ENCODE results near the gene CNTNAP5.

CNTNAP5 gene

DNA sequence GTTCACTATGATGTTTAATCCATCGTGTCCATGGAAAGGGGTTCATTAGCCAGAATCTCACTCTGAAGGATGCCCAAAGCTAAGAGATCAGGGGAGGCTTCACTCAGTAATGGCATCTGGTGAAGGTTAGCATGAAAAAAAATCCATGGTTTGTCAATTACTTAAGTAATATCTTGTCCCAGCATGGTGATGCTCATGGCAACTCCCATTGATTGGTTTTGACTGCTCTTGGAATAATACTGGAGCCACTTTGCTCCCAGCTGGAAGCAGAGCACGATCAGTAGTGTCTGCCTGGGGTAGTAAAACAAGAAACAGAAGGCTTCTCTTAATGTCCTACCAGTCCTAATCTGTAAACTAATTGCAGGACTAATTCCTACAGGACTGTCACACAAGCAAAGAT is 799.4 kb downstream of the CNTNAP5 start:
- H3K4me3 Mint-ChIP-seq, result no peak overlapping the region
- H3K27ac Mint-ChIP-seq, result no peak overlapping the region
- peaks cover 3% of the 10 kb centered on the region for H3K9me3 Mint-ChIP-seq
- H3K27me3 Mint-ChIP-seq, result no peaks in the 10 kb centered on the region
- CTCF ChIA-PET, result no interaction called here
- no peaks in the 10 kb centered on the region for H3K4me1 Mint-ChIP-seq
- no peak for DNase-seq
- no peaks in the 10 kb centered on the region for H3K36me3 Mint-ChIP-seq

GRCh38 chr2:124832521-124832920 is 807.4 kb downstream of the CNTNAP5 start:
- CTCF ChIA-PET, result no interaction called here
- H3K4me3 Mint-ChIP-seq, result no peak overlapping the region
- no peak for DNase-seq

GRCh38 chr2:124834331-124834730 is 809.2 kb downstream of the CNTNAP5 start:
- Mint-ChIP-seq H3K9me3 (peaks cover 5% of the 10 kb centered on the region), H3K27ac (no peak overlapping the region), H3K36me3 (no peaks in the 10 kb centered on the region), H3K27me3 (no peaks in the 10 kb centered on the region), H3K4me3 (no peak overlapping the region), H3K4me1 (no peaks in the 10 kb centered on the region)
- DNase-seq, result no peak
- CTCF ChIA-PET, result no interaction called here

More at GRCh38 chr2:124832521-124832920, 807.4 kb downstream of the CNTNAP5 start:
- Mint-ChIP-seq H3K27me3 (no peaks in the 10 kb centered on the region), H3K4me1 (no peaks in the 10 kb centered on the region), H3K9me3 (peaks cover 7% of the 10 kb centered on the region), H3K27ac (no peak overlapping the region), H3K36me3 (no peaks in the 10 kb centered on the region)

DNA sequence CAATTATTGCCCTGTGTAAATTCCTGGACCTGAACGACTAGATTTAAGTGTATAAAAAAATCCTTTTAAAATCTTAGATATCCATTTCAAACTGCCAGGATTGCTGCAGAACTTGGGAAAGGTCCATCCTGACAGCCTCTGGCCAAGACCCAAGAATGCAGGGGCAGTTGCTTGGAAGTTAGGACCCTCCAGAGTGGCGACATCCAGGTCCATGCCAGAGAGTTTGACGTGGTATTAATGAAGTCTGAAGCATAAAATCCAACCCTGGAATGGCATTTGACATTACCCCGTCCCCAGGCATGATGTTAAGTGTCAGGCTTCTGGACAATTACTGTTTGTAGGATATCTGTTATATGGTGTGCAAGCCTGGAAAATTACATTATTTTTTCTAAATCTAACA is 810.2 kb downstream of the CNTNAP5 start:
- H3K36me3 Mint-ChIP-seq, result no peaks in the 10 kb centered on the region
- H3K4me3 Mint-ChIP-seq, result no peak overlapping the region
- CTCF ChIA-PET, result no interaction called here

DNA sequence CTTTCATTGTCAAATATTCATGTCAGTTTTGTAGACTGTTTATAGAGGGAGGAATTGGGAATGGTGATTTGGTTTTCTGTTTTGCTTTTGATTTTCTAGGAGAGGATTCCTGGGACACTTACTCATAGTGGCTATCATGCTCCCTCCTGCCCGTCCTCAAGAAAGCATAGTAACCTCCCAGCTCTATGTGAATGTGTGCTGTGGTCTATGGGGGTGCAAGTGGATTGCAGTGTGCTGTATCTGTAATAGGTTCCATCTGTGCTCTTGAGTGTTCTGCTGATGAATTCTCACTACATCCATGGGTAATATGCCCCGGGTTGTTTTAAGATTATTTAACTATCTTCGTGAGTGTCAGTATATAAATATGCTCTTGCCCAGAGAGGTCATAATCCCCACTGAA is 811.3 kb downstream of the CNTNAP5 start:
- CTCF ChIA-PET, result no interaction called here
- no peak overlapping the region for H3K4me3 Mint-ChIP-seq
- no peak overlapping the region for H3K27ac Mint-ChIP-seq
- no peaks in the 10 kb centered on the region for H3K4me1 Mint-ChIP-seq
- peaks cover 2% of the 10 kb centered on the region for H3K9me3 Mint-ChIP-seq
- H3K36me3 Mint-ChIP-seq, result no peaks in the 10 kb centered on the region
- no peaks in the 10 kb centered on the region for H3K27me3 Mint-ChIP-seq
- DNase-seq, result no peak

More for the DNA sequence above, 810.2 kb downstream of the CNTNAP5 start:
- Mint-ChIP-seq H3K27me3 (no peaks in the 10 kb centered on the region), H3K4me1 (no peaks in the 10 kb centered on the region), H3K9me3 (peaks cover 5% of the 10 kb centered on the region), H3K27ac (no peak overlapping the region)
- DNase-seq, result no peak

DNA sequence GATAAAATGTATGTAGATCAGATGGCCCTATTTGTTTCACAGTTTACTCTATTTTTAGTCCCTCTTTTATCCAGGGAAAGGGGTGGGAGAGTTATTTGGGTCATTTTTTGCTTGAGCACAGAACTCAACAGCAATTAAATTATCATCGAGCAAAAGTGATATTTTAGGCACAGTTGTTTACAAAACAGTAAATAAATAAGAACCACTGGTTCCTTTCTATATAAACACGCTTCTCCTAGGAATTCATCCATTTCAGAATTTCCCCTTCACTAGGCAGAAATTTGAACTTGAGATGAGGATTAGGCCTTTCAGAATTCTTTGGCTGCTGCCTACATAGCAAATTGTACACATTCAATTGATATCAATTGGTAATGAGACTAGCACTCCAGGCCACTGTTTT is 812.4 kb downstream of the CNTNAP5 start:
- H3K9me3 Mint-ChIP-seq, result peaks cover 2% of the 10 kb centered on the region
- H3K27ac Mint-ChIP-seq, result no peak overlapping the region
- no peak overlapping the region for H3K4me3 Mint-ChIP-seq
- H3K4me1 Mint-ChIP-seq, result no peaks in the 10 kb centered on the region
- no peak for DNase-seq
- CTCF ChIA-PET, result no interaction called here
- H3K27me3 Mint-ChIP-seq, result no peaks in the 10 kb centered on the region
- H3K36me3 Mint-ChIP-seq, result no peaks in the 10 kb centered on the region

DNA sequence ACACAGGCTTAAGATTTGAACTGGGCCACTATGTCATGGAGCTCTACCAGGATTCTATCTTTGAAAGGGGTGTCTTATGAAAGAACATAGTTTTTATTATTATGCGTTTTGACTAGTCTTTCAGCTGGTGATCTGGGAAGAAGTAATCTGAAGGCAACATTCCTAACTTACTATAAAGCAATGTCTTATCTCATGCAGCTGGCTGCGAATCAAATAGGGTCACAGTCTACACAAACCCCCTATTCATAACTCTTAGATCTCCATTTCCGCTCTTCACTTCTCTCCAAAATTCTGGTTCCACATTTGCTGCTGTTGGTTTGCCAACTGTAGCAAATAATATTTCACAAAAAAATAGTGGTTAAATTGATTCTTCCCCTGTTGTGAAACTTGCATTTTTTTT is 813.3 kb downstream of the CNTNAP5 start:
- H3K4me1 Mint-ChIP-seq, result no peaks in the 10 kb centered on the region
- H3K27me3 Mint-ChIP-seq, result no peaks in the 10 kb centered on the region
- no peak for DNase-seq
- CTCF ChIA-PET, result no interaction called here
- H3K4me3 Mint-ChIP-seq, result no peak overlapping the region
- H3K27ac Mint-ChIP-seq, result no peak overlapping the region
- peaks cover 2% of the 10 kb centered on the region for H3K9me3 Mint-ChIP-seq
- H3K36me3 Mint-ChIP-seq, result no peaks in the 10 kb centered on the region

GRCh38 chr2:124867247-124867646 is 842.2 kb downstream of the CNTNAP5 start:
- no peak overlapping the region for H3K27ac Mint-ChIP-seq
- no peak overlapping the region for H3K4me3 Mint-ChIP-seq
- CTCF ChIA-PET, result no interaction called here
- peaks cover 4% of the 10 kb centered on the region for H3K9me3 Mint-ChIP-seq
- H3K4me1 Mint-ChIP-seq, result no peaks in the 10 kb centered on the region
- no peaks in the 10 kb centered on the region for H3K36me3 Mint-ChIP-seq
- no peak for DNase-seq
- H3K27me3 Mint-ChIP-seq, result no peaks in the 10 kb centered on the region

DNA sequence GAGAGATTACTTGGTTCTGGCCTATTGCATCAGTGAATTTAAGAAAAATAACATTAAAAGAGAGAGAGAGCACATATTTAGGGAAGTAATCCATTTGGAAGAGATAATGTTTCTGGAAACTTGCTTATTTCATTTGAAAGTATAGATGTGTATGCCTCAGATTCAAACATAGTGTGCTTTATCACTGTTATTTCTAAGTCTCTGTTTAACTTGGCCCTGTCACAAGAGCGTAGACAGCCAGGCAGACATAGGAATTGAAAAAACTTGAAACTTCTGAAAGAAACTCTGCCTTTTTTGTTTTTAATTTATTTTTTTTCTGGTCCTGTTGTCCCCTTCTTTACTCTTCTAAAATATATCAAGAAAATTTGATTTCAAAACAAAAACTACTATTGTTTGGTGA is 849.1 kb downstream of the CNTNAP5 start:
- no peaks in the 10 kb centered on the region for H3K36me3 Mint-ChIP-seq
- no peaks in the 10 kb centered on the region for H3K27me3 Mint-ChIP-seq
- no peak overlapping the region for H3K27ac Mint-ChIP-seq
- no peak overlapping the region for H3K4me3 Mint-ChIP-seq
- CTCF ChIA-PET, result no interaction called here
- no peak for DNase-seq
- H3K9me3 Mint-ChIP-seq, result no peaks in the 10 kb centered on the region
- no peaks in the 10 kb centered on the region for H3K4me1 Mint-ChIP-seq

DNA sequence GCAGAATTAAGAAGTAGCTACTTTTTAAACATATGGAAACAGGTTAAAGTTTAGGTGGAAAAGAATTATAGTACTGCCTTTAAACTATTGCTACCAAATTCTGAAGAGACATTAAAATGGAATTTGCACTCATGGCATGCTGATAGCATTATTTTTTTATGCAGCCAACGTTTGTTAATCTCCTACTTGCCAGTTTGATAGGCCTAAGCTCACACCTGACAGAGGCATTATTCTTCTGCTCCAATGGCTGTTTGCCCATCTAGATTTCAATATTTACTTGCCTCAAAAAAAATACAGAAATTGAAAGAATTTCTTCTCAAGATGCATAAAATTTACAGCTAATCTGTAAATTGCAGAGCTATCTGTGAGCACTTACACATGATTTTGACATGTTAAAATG is 849.6 kb downstream of the CNTNAP5 start:
- Mint-ChIP-seq H3K4me3 (no peak overlapping the region), H3K36me3 (no peaks in the 10 kb centered on the region), H3K27me3 (no peaks in the 10 kb centered on the region), H3K27ac (no peak overlapping the region), H3K9me3 (no peaks in the 10 kb centered on the region), H3K4me1 (no peaks in the 10 kb centered on the region)
- CTCF ChIA-PET, result no interaction called here
- DNase-seq, result no peak

DNA sequence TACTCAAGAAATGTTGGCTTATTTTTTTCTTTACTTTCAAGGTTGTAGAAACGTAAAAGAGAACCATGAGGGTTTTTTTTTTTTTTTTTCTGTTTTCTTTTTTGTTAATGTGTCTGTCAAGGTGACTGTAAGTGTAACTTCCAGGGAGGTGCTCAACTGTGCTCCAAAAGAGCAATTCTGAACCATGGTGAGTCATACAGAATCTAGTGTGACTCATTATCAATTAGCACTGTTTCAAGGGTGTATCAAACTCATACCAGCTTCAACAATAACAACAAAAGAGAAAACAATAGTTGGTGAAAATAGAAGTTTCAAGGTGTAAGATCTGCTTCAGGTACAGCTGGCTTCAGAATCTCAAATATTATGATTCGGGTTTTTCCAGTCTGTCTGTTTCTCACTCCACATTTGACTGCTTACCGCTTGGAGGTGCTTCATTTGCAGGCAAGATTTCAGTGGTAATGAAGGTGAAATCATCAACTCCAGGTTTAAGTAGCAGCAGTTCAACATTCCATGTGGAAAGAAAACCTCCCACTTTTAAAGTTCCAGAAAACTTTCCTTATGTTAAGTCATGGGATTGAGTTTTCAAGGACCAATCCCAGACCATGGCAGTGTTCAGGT is 850.6 kb downstream of the CNTNAP5 start:
- Mint-ChIP-seq H3K27ac (no peak overlapping the region), H3K36me3 (no peaks in the 10 kb centered on the region), H3K27me3 (no peaks in the 10 kb centered on the region), H3K4me1 (no peaks in the 10 kb centered on the region), H3K9me3 (no peaks in the 10 kb centered on the region), H3K4me3 (no peak overlapping the region)
- no peak for DNase-seq
- CTCF ChIA-PET, result no interaction called here

DNA sequence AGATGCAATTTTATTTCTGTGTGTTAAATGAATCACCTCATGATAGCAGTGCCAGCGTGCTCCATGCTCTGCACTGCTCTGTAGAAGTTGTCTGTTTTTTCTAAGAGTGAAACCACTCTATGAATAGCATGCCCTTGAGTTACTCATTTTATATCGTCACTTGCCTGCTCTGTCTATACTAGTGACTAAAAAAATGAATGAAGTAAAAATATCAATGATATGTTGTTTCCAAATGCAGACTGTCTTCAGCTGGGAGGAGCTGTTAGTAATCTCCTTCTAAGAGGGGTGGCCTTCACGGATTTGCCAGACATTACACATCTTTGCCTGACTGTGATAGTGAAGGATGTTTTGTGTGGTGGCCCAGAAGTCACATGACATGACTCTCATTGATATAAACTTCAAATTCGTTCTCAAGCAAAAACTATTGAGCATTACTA is 852.1 kb downstream of the CNTNAP5 start:
- DNase-seq, result no peak
- CTCF ChIA-PET, result no interaction called here
- H3K4me1 Mint-ChIP-seq, result no peaks in the 10 kb centered on the region

DNA sequence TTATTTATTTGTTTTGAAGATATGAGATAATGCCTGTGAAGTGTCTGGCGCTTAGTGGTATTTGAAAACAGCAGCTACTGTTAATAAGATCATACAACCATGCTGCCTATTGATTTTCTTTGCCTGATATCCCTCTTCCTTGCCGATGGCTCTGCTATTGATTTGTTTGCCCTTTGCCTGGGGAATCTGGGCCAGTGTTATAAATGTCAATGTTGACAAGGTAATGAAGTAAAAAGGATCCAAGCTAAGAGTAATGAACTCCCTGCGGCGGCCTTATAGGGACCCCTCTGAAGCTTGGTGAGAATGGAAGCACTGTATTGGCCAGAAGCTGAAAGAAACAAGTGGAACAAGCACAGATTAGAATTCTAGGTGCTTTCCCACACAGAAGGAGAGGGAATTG is 854.6 kb downstream of the CNTNAP5 start:
- H3K27me3 Mint-ChIP-seq, result no peaks in the 10 kb centered on the region
- CTCF ChIA-PET, result no interaction called here
- H3K4me1 Mint-ChIP-seq, result no peaks in the 10 kb centered on the region
- H3K9me3 Mint-ChIP-seq, result peaks cover 11% of the 10 kb centered on the region
- H3K36me3 Mint-ChIP-seq, result no peaks in the 10 kb centered on the region
- no peak for DNase-seq
- H3K27ac Mint-ChIP-seq, result no peak overlapping the region
- H3K4me3 Mint-ChIP-seq, result no peak overlapping the region

More for the DNA sequence above, 852.1 kb downstream of the CNTNAP5 start:
- Mint-ChIP-seq H3K9me3 (no peaks in the 10 kb centered on the region), H3K27me3 (no peaks in the 10 kb centered on the region), H3K27ac (no peak overlapping the region), H3K4me3 (no peak overlapping the region), H3K36me3 (no peaks in the 10 kb centered on the region)

DNA sequence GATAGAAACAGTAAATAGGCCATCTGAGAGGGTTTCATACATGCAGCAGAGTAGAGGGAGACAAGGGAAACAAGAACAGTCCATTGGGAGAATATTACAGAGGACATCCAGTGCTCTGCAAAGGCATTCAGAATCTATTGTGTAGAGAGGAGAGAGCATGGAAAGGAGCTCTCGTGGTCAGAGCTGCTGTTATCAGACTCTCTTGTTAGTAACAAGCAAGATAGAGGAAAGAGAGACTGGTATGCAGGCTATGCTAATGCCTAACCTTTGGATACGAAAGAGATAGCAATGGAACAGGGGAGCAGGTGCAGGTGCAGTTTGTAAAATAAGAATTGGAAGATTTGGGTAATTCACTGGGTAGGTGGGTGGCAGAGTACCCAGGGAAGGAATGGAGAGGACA is 855.9 kb downstream of the CNTNAP5 start:
- H3K4me1 Mint-ChIP-seq, result no peaks in the 10 kb centered on the region
- H3K27ac Mint-ChIP-seq, result no peak overlapping the region
- no peak overlapping the region for H3K4me3 Mint-ChIP-seq
- CTCF ChIA-PET, result no interaction called here
- H3K9me3 Mint-ChIP-seq, result peaks cover 11% of the 10 kb centered on the region
- no peak for DNase-seq
- no peaks in the 10 kb centered on the region for H3K27me3 Mint-ChIP-seq
- H3K36me3 Mint-ChIP-seq, result no peaks in the 10 kb centered on the region

- H3K27me3 Mint-ChIP-seq, result no peaks in the 10 kb centered on the region
- DNase-seq, result no peak
- CTCF ChIA-PET, result no interaction called here
- H3K4me3 Mint-ChIP-seq, result no peak overlapping the region
- no peaks in the 10 kb centered on the region for H3K36me3 Mint-ChIP-seq
- H3K4me1 Mint-ChIP-seq, result no peaks in the 10 kb centered on the region
- no peak overlapping the region for H3K27ac Mint-ChIP-seq
- peaks cover 14% of the 10 kb centered on the region for H3K9me3 Mint-ChIP-seq
Measured at GRCh38 chr2:124882423-124882822, 857.3 kb downstream of the CNTNAP5 start.

DNA sequence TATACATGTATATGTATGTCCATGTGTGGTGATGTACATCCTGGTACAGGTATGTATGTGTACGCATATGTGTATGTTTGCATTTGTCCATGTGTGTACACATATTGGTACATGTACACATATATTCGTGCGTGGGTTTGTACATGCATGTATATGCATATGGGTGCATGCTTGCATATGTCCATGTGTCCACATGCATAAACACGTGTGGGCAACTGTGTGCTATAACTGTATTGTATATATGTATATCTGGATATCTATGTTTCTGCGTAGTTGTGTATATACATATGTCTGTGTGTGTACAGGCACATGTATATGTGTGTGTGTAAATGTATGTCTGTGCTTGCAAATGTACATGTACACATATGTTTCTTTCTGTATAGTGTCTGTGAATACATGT is 858.5 kb downstream of the CNTNAP5 start:
- CTCF ChIA-PET, result no interaction called here
- DNase-seq, result no peak
- H3K27me3 Mint-ChIP-seq, result no peaks in the 10 kb centered on the region
- H3K27ac Mint-ChIP-seq, result no peak overlapping the region
- no peaks in the 10 kb centered on the region for H3K36me3 Mint-ChIP-seq
- H3K4me1 Mint-ChIP-seq, result no peaks in the 10 kb centered on the region
- peaks cover 14% of the 10 kb centered on the region for H3K9me3 Mint-ChIP-seq
- H3K4me3 Mint-ChIP-seq, result no peak overlapping the region

Measured in activated naive CD4-positive, alpha-beta T cell treated with anti-CD3 and anti-CD28 coated beads, Interleukin-2, amount 10 ng/mL, durations not matched to agents 7 days and 5 days (primary cell).